GM18861 (cell line): Measurements from ENCODE around the gene DDX1.
"Not testable (repeated sequence)": the region's sequence is repeated elsewhere in the genome, so short reads cannot be mapped to it uniquely, and the experiment has no call there.

ENCODE experiments used
- ATAC-seq: cut with Tn5 transposase; IDR thresholded peaks from one replicate; pipeline ENCODE4 v1.9.1; 2021; ENCODE audit not compliant: unreplicated experiment

DDX1 gene

GRCh38 chr2:15616429-15616828, 24.8 kb downstream of the DDX1 start:
- ATAC-seq: no peak

- ATAC-seq: no peak
Measured at GRCh38 chr2:15616850-15617777, 25.4 kb downstream of the DDX1 start.

GRCh38 chr2:15617778-15618448, 26.2 kb downstream of the DDX1 start:
- ATAC-seq: no peak

- no peak for ATAC-seq
Measured at GRCh38 chr2:15618449-15618855, 26.8 kb downstream of the DDX1 start.

- ATAC-seq: no peak
Measured at GRCh38 chr2:15619076-15619475, 27.4 kb downstream of the DDX1 start.

- no peak for ATAC-seq
Measured at GRCh38 chr2:15619510-15619909, 27.8 kb downstream of the DDX1 start.

- ATAC-seq: no peak
Measured at GRCh38 chr2:15619938-15620337, 28.3 kb downstream of the DDX1 start.

GRCh38 chr2:15620340-15620739, 28.7 kb downstream of the DDX1 start:
- ATAC-seq: no peak

- no peak for ATAC-seq
Measured at GRCh38 chr2:15620857-15621471, 29.3 kb downstream of the DDX1 start.

- ATAC-seq: not testable (repeated sequence)
Measured at GRCh38 chr2:15621472-15621870, 29.8 kb downstream of the DDX1 start.

GRCh38 chr2:15622214-15622613, 30.5 kb downstream of the DDX1 start:
- no peak for ATAC-seq

GRCh38 chr2:15622614-15623480, 31.2 kb downstream of the DDX1 start:
- no peak for ATAC-seq

GRCh38 chr2:15623481-15623796, 31.8 kb downstream of the DDX1 start:
- ATAC-seq: no peak

GRCh38 chr2:15623898-15624541, 32.4 kb downstream of the DDX1 start:
- ATAC-seq: no peak

GRCh38 chr2:15624903-15625302, 33.2 kb downstream of the DDX1 start:
- ATAC-seq: no peak

GRCh38 chr2:15625344-15626036, 33.8 kb downstream of the DDX1 start:
- no peak for ATAC-seq

GRCh38 chr2:15626126-15626525, 34.5 kb downstream of the DDX1 start:
- no peak for ATAC-seq

- ATAC-seq: no peak
Measured at GRCh38 chr2:15626967-15627366, 35.3 kb downstream of the DDX1 start.

- no peak for ATAC-seq
Measured at GRCh38 chr2:15627817-15628684, 36.4 kb downstream of the DDX1 start.
